Endothelial cell of umbilical vein (primary cell): ENCODE results near the gene SNX25. TPM values are rescaled to one million over a fixed set of nuclear protein-coding genes. Genes with fewer than 3 reads are reported as not detected.

Experiments
- BruUV-seq: library from RNA; stranded (reverse); fragments of 400-500 nt; replicated peaks from 2 replicates; lab custom pipeline; 2021; lab: Mats Ljungman, UMichigan
- CTCF ChIA-PET: fragments of 300-600, 350-600 bp; sonication (Branson Sonifier 250); formaldehyde crosslinking; loops from one replicate; lab custom pipeline; 2021; ENCODE audit warnings: antibody characterized with exemption, inconsistent platforms; lab: Charles Lee
- POLR2A ChIA-PET: fragments of 300-600, 350-600 bp; sonication (Branson Sonifier 250); formaldehyde crosslinking; loops from one replicate; lab custom pipeline; 2021; ENCODE audit warnings: antibody characterized with exemption, inconsistent platforms; lab: Charles Lee
- DNase-seq: peaks from one replicate; pipeline ENCODE4 v3.0.0-alpha.2; 2011; ENCODE audit warnings: low read depth, low spot score
- FAIRE-seq: peaks from 2 replicates; lab custom pipeline; 2011; peaks lifted over from hg19 to GRCh38; lab: Jason Lieb, UNC
- H2AFZ ChIP-seq: 2 replicates; pipeline ENCODE4 v1.6.0; 2012; ENCODE audit warnings: low read depth, low read length, control low read depth, inconsistent platforms
- H3K27ac ChIP-seq: 2 replicates; pipeline ENCODE4 v1.5.1; 2011; ENCODE audit warnings: low read depth, mild to moderate bottlenecking, control low read depth, low read length, moderate library complexity; ENCODE audit not compliant: insufficient read depth
- H3K27me3 ChIP-seq, 2 experiments: 2 replicates each; pipeline versions ENCODE4 v1.6.0 to v1.6.1; 2011; ENCODE audit warnings: low read length in 2 of 2, mixed read lengths in 1 of 2; ENCODE audit not compliant: control insufficient read depth in 2 of 2, insufficient read depth in 2 of 2
- H3K36me3 ChIP-seq, 2 experiments: 2 replicates in 1 of 2; 3 replicates in 1 of 2; pipeline ENCODE4 v1.5.1; 2011; ENCODE audit warnings: low read length in 2 of 2, mild to moderate bottlenecking in 1 of 2, moderate library complexity in 1 of 2; ENCODE audit not compliant: control insufficient read depth in 2 of 2, insufficient read depth in 2 of 2; ENCODE audit errors: extremely low read depth in 1 of 2
- H3K4me1 ChIP-seq: 3 replicates; pipeline ENCODE4 v1.5.1; 2011; ENCODE audit warnings: mild to moderate bottlenecking, low read length; ENCODE audit not compliant: control insufficient read depth, insufficient read depth; ENCODE audit errors: extremely low read depth
- H3K4me2 ChIP-seq: 2 replicates; pipeline ENCODE4 v1.6.1; 2011; ENCODE audit warnings: low read length, control low read depth, mixed read lengths; ENCODE audit not compliant: insufficient read depth
- H3K4me3 ChIP-seq, 3 experiments: fragments of 200-600 bp in 1 of 3; sonication (generic), shearing (Covaris generic) in 1 of 3; replicated peaks in 1 of 3; 2 replicates each; pipeline ENCODE4 v1.5.1; 2011 to 2016; ENCODE audit warnings: control low read depth in 3 of 3, low read length in 3 of 3, mild to moderate bottlenecking in 2 of 3, inconsistent platforms in 1 of 3, low read depth in 1 of 3, moderate library complexity in 1 of 3; ENCODE audit not compliant: insufficient read depth in 1 of 3
- H3K79me2 ChIP-seq: 2 replicates; pipeline ENCODE4 v1.6.0; 2012; ENCODE audit warnings: low read length, inconsistent platforms; ENCODE audit not compliant: control insufficient read depth, insufficient read depth
- H3K9ac ChIP-seq: replicated peaks from 2 replicates; pipeline ENCODE3; 2011; ENCODE audit warnings: low read length, control low read depth; ENCODE audit not compliant: insufficient read depth; ENCODE audit errors: extremely low read depth
- H3K9me1 ChIP-seq: replicated peaks from 3 replicates; pipeline ENCODE4 v1.6.0; 2011; ENCODE audit warnings: mild to moderate bottlenecking, low read length; ENCODE audit not compliant: control insufficient read depth, insufficient read depth; ENCODE audit errors: extremely low read depth
- H3K9me3 ChIP-seq: replicated peaks from 2 replicates; pipeline ENCODE4 v1.5.1; 2012; ENCODE audit warnings: low read length, inconsistent platforms; ENCODE audit not compliant: control insufficient read depth, insufficient read depth
- H4K20me1 ChIP-seq: replicated peaks from 2 replicates; pipeline ENCODE3; 2011; ENCODE audit warnings: mild to moderate bottlenecking, low read length; ENCODE audit not compliant: control insufficient read depth, insufficient read depth; ENCODE audit errors: extremely low read depth
- EZH2 ChIP-seq: IDR thresholded peaks from 2 replicates; pipeline ENCODE4 v1.6.1; 2012; ENCODE audit warnings: borderline replicate concordance, low read depth, mild to moderate bottlenecking, moderate library complexity, low read length, inconsistent platforms; ENCODE audit not compliant: severe bottlenecking
- FOS ChIP-seq: IDR thresholded peaks from 2 replicates; pipeline ENCODE4 v1.6.1; 2011; ENCODE audit warnings: mild to moderate bottlenecking, low read length, moderate library complexity, borderline replicate concordance; ENCODE audit not compliant: insufficient read depth
- GATA2 ChIP-seq: IDR thresholded peaks from 2 replicates; pipeline ENCODE4 v1.7.0; 2011; ENCODE audit warnings: low read depth, mild to moderate bottlenecking, moderate library complexity, mixed read lengths, low read length; ENCODE audit not compliant: insufficient read length, insufficient read depth
- JUN ChIP-seq: IDR thresholded peaks from 2 replicates; pipeline ENCODE4 v1.6.1; 2011; ENCODE audit warnings: borderline replicate concordance, low read depth; ENCODE audit not compliant: insufficient read length, insufficient read depth
- MYC ChIP-seq: IDR thresholded peaks from one replicate; pipeline ENCODE4 v1.6.1; 2011; ENCODE audit warnings: mild to moderate bottlenecking, low read depth, low read length
- POLR2A ChIP-seq: IDR thresholded peaks from 2 replicates; pipeline ENCODE4 v1.6.1; 2012; ENCODE audit warnings: low read depth, mild to moderate bottlenecking, control low read depth, low read length
- POLR2AphosphoS5 ChIP-seq: IDR thresholded peaks from 2 replicates; pipeline ENCODE4 v1.6.1; 2012; ENCODE audit warnings: low read depth, mild to moderate bottlenecking, control low read depth, low read length, moderate library complexity; ENCODE audit not compliant: insufficient read depth
- dilution Hi-C: fragments of 300-500 bp; cut with MboI; formaldehyde crosslinking; loops from one replicate; pipeline ENCODE4 v1.15.0; 2019; ENCODE audit warnings: low sequenced_read_pairs; ENCODE audit not compliant: extremely low pct_ligation_motif_present
- intact Hi-C: fragments of 100-400 bp; cut with micrococcal nuclease; formaldehyde crosslinking; loops from one replicate; pipeline ENCODE4 v1.10.0; 2022
- polyA plus RNA-seq, 4 experiments: library from polyadenylated mRNA; depleted of rRNA in 3 of 4; stranded (reverse) in 3 of 4; unstranded in 1 of 4; fragments of >200 nt; gene quantifications; 2 replicates each; pipeline versions ENCODE4 v1.2.1 to v1.2.3, GENCODE V29; 2011 to 2012; ENCODE audit warnings: missing spikeins in 1 of 4
- total RNA-seq: library from RNA; stranded (reverse); gene quantifications from 2 replicates; pipeline ENCODE4 v1.2.3, GENCODE V29; 2021
- TF ChIP-seq, protein P1 (sequence below), 2 donors: IDR thresholded peaks; 1 replicate in 1 of 2; 2 replicates in 1 of 2; pipeline ENCODE4 v1.5.1; 2011; ENCODE audit warnings: low read length in 2 of 2, mild to moderate bottlenecking in 2 of 2, moderate library complexity in 2 of 2, control low read depth in 1 of 2, inconsistent platforms in 1 of 2, low read depth in 1 of 2; ENCODE audit not compliant: insufficient read depth in 1 of 2; ENCODE audit errors: extremely low read depth in 1 of 2
- TF ChIP-seq, protein P2 (sequence below): IDR thresholded peaks from 2 replicates; pipeline ENCODE4 v1.6.1; 2011; ENCODE audit not compliant: insufficient read depth, insufficient read length

SNX25 gene
- total and polyA plus RNA-seq, 2 donors (not counting 3 experiments of a cell fraction or from before 2014, with no cell fraction given): 6.6 to 16.1 TPM

DNA sequence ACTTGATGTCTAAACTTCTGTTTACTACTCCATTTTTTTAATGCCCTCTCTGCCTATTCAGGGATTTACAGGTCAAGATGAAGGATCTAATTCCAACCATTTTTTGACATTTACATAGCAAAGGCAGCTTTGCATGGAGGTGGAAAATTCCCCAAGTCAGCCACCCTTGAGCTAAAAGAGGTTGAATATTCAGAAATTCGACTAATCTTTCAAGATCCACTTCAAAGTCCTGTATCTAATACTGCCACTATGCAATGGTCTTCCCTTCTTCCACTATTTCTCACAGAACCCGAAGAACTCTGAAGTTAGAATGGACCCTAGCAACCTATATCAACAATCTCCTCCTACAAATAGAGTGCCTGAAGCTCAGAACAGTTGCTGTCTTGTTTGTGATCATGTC, 27.2 kb upstream of the SNX25 start:
- peaks cover 32% of the 10 kb centered on the region for H3K79me2 ChIP-seq
- H3K4me2 ChIP-seq: no peak overlapping the region
- no peaks in the 10 kb centered on the region for H3K9me1 ChIP-seq
- no peak overlapping the region for H3K9ac ChIP-seq
- H2AFZ ChIP-seq: no peak overlapping the region
- POLR2A ChIA-PET: no interaction called here
- no peaks in the 10 kb centered on the region for H3K4me1 ChIP-seq
- intact Hi-C loops (loop anchor here (2.0 kb wide), 1 partner anchor 47 kb away; no protein-coding TSS in a partner anchor), dilution Hi-C loops (no loop called here)
- no peak for DNase-seq
- H4K20me1 ChIP-seq: peaks cover 2% of the 10 kb centered on the region
- H3K36me3 ChIP-seq: peaks cover 0 to 1% of the 10 kb centered on the region in 2 experiments
- CTCF ChIA-PET: interaction anchor here (0.9 to 6.5 kb wide), 5 partner anchors 39 to 177 kb away, joined by 3 to 81 read pairs (median 16); partner anchors contain the start of gene SLC25A4
- no peak for TF ChIP-seq JUN
- no peak for TF ChIP-seq GATA2
- TF ChIP-seq FOS: no peak
- no peak for TF ChIP-seq MYC
- no peak for TF ChIP-seq POLR2AphosphoS5
- no peak for TF ChIP-seq POLR2A
- TF ChIP-seq, protein P1, sequence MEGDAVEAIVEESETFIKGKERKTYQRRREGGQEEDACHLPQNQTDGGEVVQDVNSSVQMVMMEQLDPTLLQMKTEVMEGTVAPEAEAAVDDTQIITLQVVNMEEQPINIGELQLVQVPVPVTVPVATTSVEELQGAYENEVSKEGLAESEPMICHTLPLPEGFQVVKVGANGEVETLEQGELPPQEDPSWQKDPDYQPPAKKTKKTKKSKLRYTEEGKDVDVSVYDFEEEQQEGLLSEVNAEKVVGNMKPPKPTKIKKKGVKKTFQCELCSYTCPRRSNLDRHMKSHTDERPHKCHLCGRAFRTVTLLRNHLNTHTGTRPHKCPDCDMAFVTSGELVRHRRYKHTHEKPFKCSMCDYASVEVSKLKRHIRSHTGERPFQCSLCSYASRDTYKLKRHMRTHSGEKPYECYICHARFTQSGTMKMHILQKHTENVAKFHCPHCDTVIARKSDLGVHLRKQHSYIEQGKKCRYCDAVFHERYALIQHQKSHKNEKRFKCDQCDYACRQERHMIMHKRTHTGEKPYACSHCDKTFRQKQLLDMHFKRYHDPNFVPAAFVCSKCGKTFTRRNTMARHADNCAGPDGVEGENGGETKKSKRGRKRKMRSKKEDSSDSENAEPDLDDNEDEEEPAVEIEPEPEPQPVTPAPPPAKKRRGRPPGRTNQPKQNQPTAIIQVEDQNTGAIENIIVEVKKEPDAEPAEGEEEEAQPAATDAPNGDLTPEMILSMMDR (IDR thresholded peaks at IDR 0.05; ENCODE audit: extremely low read depth in 1 of 2, insufficient read depth in 1 of 2, low read depth in 1 of 2, low read length in 2 of 2): no peak
- TF ChIP-seq, protein P2, sequence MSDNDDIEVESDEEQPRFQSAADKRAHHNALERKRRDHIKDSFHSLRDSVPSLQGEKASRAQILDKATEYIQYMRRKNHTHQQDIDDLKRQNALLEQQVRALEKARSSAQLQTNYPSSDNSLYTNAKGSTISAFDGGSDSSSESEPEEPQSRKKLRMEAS: no peak
- TF ChIP-seq EZH2: no peak
- BruUV-seq: no TSS peak
- H3K27ac ChIP-seq: no peak overlapping the region
- no peak overlapping the region for H3K4me3 ChIP-seq
- H3K27me3 ChIP-seq: no peaks in the 10 kb centered on the region
- no peak for FAIRE-seq
- no peaks in the 10 kb centered on the region for H3K9me3 ChIP-seq
